ENCODE data around the gene SGPL1.

SGPL1 gene

GRCh38 chr10:70845816-70846215 lies 30.1 kb downstream of the SGPL1 start:
- H3K27ac ChIP-seq: no peak overlapping the region
- POLR2A ChIA-PET (ENCODE audit: low non-redundant PET): no interaction called here
- CTCF ChIA-PET: no interaction called here
- no peak for TF ChIP-seq CTCF (conservative IDR thresholded peaks at IDR 0.05; ENCODE audit: low read depth)
- no peak for DNase-seq (ENCODE audit: low spot score)

DNA sequence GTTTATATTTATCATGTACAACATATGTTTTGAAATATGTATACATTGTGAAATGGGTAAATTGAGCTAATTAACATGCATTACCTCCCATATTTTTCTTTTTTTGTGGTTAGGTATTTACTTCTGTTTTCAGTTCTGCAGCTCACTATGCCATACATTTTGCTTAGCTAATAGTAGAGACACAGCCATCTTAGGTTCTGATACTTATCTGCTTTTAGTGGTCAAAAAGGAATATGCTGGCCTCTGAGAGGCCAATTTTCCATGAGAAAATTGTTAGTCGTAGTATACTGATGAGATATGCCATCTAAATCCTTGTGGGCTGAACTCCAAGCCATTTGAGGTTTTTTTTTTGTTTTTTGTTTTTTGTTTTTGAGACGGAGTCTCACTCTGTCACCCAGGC lies 31.0 kb downstream of the SGPL1 start:
- no peak overlapping the region for H3K27ac ChIP-seq
- no peak for TF ChIP-seq CTCF (conservative IDR thresholded peaks at IDR 0.05; ENCODE audit: low read depth)
- CTCF ChIA-PET: no interaction called here
- POLR2A ChIA-PET (ENCODE audit: low non-redundant PET): no interaction called here
- DNase-seq (ENCODE audit: low spot score): no peak

DNA sequence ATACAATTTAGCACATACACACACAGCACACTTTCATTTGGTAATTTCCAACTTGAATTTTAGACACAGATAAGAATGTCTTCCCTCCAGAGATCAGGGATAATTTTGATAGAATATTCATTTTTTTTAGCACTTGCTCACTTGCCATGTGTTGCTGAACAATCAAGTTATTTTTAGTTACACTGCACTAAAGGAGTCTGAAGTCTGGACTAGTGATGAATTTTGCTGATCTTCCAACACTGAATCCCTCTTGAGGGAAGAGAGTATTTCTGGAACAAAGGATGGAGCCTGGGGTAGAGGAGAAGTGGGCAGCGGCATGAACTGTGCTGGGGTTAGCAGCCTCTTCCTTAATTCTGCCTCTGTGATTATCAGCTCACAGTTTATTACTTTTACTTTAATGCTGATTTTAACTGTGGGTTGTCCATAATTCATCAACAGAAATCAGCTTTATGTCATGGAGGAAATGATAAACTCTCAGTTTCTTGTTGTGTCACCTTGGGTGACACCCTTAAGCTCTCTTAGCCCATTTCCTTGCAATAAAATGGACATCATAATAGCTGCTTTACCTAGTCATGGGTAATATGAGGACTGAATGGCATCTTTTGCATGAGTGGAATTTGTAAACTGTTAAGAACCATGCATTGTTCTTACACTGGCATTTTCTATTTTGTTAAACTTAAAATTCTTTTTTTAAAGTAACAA lies 32.1 kb downstream of the SGPL1 start:
- no peak overlapping the region for H3K27ac ChIP-seq
- TF ChIP-seq CTCF (conservative IDR thresholded peaks at IDR 0.05; ENCODE audit: low read depth): no peak
- DNase-seq (ENCODE audit: low spot score): no peak
- ChIA-PET POLR2A (ENCODE audit: low non-redundant PET) (no interaction called here), CTCF (interaction anchor here (0.6 kb wide), 1 partner anchor 1879 kb away, joined by 3 read pairs; no protein-coding TSS in a partner anchor)

DNA sequence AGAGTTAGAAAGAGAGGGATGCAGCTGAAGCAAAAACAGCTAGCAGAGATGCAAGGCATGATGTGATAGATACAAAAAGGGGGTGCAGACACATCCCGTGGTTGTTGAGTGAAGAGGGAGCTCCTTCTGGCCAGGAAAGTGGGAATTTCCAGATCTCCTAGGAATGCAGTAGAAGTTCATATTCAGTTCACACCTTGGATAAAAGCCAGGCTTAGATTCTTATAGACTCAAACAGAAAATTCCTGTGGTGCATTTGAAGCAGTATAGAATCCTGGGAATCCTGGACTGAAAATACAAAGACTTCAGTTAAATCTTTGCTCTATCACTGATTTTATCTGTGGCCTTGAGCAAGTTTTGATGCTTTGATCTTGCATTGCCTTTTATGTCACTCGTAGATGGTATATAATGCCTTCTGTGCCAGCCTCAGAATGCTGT lies 33.9 kb downstream of the SGPL1 start:
- POLR2A ChIA-PET (ENCODE audit: low non-redundant PET): no interaction called here
- CTCF ChIA-PET: no interaction called here
- no peak for DNase-seq (ENCODE audit: low spot score)
- no peak overlapping the region for H3K27ac ChIP-seq
- no peak for TF ChIP-seq CTCF (conservative IDR thresholded peaks at IDR 0.05; ENCODE audit: low read depth)

- no peak for DNase-seq (ENCODE audit: low spot score)
- TF ChIP-seq CTCF (conservative IDR thresholded peaks at IDR 0.05; ENCODE audit: low read depth): no peak
- ChIA-PET POLR2A (ENCODE audit: low non-redundant PET) (no interaction called here), CTCF (no interaction called here)
- no peak overlapping the region for H3K27ac ChIP-seq
These were observed 34.3 kb downstream of the SGPL1 start for GRCh38 chr10:70850097-70850496.

GRCh38 chr10:70851597-70852475 lies 36.1 kb downstream of the SGPL1 start:
- H3K27ac ChIP-seq: no peak overlapping the region
- no peak for TF ChIP-seq CTCF (conservative IDR thresholded peaks at IDR 0.05; ENCODE audit: low read depth)
- CTCF ChIA-PET: interaction anchor here (0.7 kb wide), 1 partner anchor 1239 kb away, joined by 3 read pairs; no protein-coding TSS in a partner anchor
- POLR2A ChIA-PET (ENCODE audit: low non-redundant PET): interaction anchor here (0.7 kb wide), 1 partner anchor 336 kb away, joined by 7 read pairs; no protein-coding TSS in a partner anchor
- no peak for DNase-seq (ENCODE audit: low spot score)

All from RWPE1 (cell line).